HG02938 (cell line): Measurements from ENCODE around the gene M6PR.
"Not testable (repeated sequence)": the region's sequence is repeated elsewhere in the genome, so short reads cannot be mapped to it uniquely, and the experiment has no call there.

Experiments
- ATAC-seq: cut with Tn5 transposase; IDR thresholded peaks from one replicate; pipeline ENCODE4 v1.9.1; 2021; ENCODE audit warnings: mild to moderate bottlenecking, moderate library complexity; ENCODE audit not compliant: unreplicated experiment

The M6PR gene

DNA sequence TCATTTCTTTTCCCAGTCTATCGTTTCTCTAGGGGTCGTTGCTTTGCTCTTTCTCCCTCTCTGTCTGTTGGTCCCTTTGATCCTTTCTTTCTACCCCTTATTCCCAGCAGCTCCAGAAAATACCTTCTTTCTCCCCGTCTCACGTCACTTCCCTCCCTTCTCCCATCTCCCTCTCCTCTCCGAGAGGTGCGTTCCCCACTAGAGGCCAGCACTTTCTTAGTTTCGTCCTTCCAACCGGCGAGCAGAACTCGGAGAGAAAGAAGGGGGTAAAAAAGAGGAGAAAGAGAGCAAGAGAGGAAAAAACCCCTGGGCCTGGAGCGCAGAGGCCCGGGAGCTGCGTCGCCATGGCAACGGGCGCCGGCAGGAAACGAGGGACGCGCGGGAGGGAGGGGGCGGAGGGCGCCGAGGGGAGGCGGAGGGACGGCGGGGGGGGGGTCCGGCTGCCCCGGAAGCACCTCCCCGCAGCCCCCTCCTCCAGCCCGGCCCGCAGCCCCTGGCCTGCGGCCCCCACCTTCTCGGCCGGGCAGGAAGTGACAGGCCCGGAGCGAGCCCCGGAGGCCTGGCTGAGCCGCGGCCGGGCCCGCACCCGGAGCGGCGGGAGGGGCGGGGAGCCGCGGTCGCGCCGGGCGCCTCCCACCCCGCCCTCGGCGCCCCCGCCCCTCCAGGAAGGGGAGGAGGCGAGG, 35.3 kb downstream of the M6PR start, which contains the start of gene PHC1:
PHC1 (plus strand) TSS at position 477 of the 683 bp plus-strand sequence. CDS start 3,169 bp downstream, outside the sequence.
- peak; percentile 44 for ATAC-seq

GRCh38 chr12:8913702-8914032, 35.8 kb downstream of the M6PR start:
- ATAC-seq, result no peak

GRCh38 chr12:8912914-8913313, 36.5 kb downstream of the M6PR start:
- no peak for ATAC-seq

DNA sequence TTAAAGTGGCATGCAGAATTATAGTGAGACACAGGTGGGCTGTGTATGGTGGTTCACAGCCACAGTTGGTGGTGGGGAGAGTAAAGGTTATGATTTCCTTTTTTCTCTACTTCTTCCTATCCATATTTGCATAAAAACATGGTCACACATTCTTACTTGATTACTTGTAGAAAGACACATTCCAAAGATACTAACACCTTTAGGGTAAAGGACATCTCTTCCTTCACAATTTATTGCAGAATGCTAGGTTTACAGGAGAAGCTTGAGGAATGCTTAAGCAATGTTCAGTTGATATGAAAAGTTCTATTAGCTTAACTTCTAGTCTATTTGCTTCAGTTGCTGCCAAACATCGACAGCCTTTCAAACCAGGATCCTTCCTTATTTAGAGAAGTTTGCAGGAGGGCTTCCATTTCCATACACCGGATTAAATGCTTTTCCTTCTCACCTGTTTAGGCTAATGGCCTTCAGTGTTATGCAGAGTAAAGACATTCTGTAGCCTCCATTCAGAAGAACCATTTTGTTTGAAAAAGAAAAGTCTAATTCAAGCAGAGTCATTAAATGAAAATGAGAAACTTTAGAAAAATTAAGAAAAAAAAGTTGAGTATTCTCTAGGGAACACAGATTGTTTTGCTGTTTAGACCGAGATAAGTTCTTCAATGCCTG, 37.7 kb downstream of the M6PR start:
- ATAC-seq, result no peak

DNA sequence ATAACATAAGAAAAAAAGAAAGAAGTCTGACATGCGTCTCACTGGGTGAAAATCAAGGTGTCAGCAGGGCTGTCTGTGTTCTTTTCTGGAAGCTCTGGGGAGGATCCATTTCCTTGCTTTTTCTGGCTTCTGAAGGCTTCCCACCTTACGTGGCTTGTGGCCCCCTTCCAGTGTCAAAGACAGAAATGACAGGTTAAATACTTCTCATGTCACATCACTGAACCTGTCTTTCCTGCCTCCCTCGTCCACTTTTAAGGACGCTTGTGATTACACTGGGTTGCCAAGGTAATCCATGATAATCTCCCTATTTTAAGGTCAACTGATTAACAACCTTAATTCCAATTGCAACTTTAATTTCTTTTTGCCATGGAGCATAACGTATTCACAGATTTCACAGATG, 39.7 kb downstream of the M6PR start:
- no peak for ATAC-seq

GRCh38 chr12:8907513-8907912, 41.9 kb downstream of the M6PR start:
- no peak for ATAC-seq

DNA sequence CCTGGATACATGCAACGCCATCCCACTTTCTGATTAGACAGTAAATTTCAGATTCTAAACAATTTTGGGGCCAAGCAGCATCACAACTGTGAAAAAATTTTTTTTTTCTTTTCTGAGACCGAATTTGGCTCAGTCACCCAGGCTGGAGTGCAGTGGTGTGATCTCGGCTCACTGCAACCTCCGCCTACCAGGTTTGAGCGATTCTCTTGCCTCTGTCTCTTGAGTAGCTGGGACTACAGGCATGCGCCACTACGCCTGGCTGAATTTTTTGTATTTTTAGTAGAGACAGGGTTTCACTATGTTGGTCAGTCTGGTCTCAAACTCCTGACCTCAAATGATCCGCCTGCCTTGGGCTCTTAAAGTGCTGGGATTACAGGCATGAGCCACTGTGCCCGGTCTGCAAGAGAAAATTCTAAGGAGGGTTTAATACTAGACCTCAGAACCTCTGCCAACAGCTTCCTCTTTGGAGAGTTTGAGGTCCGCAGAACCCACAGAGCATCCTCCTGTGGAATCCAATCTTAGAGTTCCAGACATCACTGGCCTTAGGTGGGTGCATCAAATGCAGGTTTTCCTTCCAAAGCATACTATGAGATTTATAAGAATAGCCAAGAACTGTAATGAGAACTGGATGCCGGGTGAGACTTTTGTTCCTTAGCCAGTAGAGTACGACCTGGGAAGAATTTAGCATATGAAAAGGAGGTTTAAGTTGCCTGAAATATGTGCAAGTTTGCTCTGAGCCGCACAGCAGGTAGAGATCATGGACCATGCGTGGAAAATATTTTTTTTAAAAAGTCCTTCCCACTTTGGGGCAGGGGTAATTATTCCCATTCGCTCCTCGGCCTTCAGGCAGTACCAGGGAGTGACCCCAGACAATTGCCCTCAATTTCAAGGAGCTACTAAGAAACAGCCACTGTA, 42.9 kb downstream of the M6PR start:
- no peak for ATAC-seq

GRCh38 chr12:8905546-8905945, 43.9 kb downstream of the M6PR start:
- no peak for ATAC-seq

GRCh38 chr12:8904665-8905064, 44.8 kb downstream of the M6PR start:
- no peak for ATAC-seq

DNA sequence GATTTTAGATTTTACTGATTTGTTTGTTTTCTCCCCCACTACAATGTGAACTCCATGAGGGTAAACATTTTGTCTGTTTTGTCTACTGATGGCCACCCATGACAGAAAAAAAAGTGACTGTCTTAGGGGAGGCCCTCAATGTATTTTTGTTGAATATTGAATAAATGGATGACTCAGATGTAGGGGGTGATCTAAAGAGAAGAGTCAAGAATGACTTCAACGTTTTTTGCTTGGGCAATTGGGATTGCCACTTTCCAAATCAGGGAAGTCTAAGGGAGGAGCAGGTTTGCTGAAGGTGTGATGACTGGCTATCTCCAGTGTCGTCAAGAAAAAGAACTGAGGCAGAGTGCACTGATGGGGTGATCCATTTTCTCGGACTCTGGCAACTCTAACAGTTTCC, 45.8 kb downstream of the M6PR start:
- ATAC-seq, result no peak

GRCh38 chr12:8902703-8903102, 46.7 kb downstream of the M6PR start:
- not testable (repeated sequence) for ATAC-seq

DNA sequence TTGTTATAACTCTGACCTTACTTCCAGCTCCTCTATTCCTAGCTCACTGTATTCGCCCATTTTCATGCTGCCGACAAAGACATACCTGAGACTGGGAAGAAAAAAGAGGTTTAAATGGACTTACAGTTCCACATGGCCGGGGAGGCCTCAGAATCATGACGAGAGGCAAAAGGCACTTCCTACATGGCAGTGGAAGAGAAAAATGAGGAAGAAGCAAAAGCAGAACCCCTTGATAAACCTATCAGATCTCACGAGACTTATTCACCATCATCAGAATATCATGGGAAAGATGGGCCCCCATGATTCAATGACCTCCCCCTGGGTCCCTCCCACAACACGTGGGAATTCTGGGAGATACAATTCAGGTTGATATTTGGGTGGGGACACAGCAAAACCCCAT, 49.6 kb downstream of the M6PR start:
- ATAC-seq, result no peak

DNA sequence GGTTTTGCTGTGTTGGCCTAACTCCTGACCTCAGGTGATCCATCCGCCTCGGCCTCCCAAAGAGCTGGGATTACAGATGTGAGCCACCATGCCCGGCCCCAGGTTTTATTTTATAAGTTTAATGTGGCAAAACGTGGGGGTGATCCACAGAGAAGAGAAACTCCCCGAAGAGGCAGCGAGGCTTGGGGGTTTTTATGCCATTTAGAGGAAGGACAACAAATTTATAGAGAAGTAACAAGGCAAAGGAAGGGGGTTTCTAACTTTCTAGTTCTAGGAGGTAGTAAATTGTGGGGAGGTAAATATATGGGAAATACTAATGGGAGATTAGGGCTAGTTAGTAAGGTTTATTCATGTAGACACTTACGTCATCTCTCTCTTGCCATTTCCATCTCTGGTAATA, 52.4 kb downstream of the M6PR start:
- no peak for ATAC-seq

GRCh38 chr12:8894986-8895385, 54.5 kb downstream of the M6PR start:
- ATAC-seq, result no peak

- ATAC-seq, result no peak
Measured at GRCh38 chr12:8894378-8894777, 55.1 kb downstream of the M6PR start.

DNA sequence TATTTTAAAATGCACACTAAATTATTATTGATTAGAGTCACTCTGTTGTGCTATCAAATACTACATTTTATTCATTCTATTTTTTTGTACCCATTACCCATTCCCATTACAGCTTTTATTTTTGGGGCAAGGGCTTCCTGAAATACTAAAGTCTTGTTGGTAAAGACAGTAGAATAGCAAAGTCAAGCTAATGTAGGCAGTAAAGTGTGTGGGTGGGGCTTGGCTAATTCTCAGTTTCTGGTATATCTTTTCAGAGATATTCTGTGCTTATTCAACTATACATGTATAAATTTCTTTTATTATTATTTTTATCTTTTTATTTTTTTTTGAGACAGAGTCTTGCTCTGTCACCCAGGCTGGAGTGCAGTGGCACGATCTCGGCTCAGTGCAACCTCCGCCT, 57.5 kb downstream of the M6PR start:
- ATAC-seq, result no peak
